Stimulated activated CD8-positive, alpha-beta memory T cell treated with anti-CD3 and anti-CD28 coated beads, Interleukin-12 subunit alpha, Interleukin-12 subunit beta, amount 100 ng/mL, for 1 hour (primary cell): ENCODE data around the gene POMGNT2.

ENCODE experiments used
- DNase-seq: peaks from one replicate; pipeline ENCODE4 v3.0.0-alpha.2; 2020; ENCODE audit warnings: low read depth

The POMGNT2 gene

GRCh38 chr3:43043793-43044192 lies 62.1 kb downstream of the POMGNT2 start:
- no peak for DNase-seq

DNA sequence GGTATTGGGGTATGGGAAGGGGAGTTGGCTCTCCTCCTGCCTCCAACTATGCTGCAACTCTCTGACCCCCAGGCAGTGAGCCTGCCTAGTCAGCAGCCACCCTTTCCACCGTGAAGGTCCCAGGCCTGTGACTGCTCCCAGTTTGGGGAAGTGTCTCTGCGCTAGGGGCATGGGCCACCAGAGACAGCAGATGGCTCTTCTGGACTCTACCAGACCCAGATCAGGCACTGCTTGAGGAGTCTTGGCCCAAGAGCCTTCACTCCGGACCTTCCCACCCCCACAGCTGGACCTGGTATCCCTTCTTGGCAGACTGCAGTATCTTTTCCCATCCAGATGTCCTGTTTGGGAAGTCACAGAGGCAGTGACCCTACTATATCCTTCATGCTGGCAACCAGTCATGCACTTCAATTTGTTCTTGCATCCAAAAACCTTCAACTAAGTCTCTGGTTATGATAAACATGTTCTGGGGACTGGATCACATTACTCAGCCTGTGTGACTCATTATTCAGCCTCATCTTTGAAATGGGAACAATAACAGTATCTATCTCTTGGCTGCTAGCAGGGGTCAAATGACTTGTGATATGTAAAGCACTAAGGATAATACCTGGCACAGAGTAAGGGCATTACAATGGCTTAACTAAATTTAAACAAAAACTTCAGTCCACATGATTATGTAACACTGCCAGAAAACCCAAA lies 62.7 kb downstream of the POMGNT2 start:
- DNase-seq, result no peak

GRCh38 chr3:43041517-43041916 lies 64.4 kb downstream of the POMGNT2 start:
- DNase-seq, result no peak

DNA sequence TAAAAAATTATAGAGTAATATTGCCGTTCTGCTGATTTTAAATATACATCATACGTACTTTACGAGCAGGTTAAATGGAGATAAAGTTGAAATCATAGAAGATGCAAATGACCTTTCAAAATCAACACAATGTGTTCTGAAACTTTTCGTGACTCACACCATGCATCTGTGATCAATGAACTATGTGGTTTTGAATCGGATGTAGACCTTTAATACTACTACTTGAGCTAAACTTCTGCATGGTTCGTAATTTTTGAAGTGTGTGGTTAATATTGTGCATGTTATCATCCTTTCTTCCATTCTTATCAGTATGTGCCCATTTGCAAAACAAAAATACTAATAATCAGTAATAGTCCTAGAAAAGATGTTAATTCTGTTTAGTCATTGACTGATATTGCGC lies 67.9 kb downstream of the POMGNT2 start:
- DNase-seq, result no peak

DNA sequence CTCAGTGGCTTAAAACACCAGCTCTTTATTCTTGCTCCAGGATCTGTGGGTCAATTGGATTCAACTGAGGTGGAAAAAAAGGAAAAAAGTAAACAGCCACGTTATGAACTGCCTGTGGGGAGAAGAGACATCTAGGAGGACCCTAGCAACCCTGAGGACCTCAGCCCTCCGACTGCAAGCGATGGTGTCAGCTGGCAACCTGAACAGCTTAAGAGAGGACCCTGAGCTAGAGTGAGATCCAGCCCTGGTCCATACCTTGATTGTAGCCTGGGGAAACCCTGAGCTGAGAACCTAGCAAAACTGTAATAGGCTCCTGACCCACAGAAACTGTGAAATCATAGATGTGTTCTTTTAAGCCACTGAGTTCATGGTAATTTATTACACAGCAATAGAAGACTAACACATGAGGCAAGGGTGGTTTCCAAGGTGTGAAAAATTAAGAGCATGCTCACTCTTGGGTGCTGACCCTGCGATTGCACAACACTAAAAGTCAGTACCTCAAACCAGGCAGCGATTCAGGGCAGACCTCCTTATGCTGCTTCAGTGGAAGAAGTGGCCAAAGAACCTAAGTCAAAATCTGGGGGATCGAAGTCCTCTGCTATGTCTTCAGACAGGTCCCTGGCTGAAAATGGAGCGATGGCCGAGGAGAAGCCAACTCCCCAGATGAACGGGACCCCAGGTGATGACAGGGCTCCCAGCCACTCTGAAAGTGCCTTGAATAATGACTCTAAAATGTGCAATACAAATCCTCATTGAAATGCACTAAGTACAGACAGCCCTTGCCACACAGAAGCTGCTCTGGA lies 69.1 kb downstream of the POMGNT2 start:
- no peak for DNase-seq

DNA sequence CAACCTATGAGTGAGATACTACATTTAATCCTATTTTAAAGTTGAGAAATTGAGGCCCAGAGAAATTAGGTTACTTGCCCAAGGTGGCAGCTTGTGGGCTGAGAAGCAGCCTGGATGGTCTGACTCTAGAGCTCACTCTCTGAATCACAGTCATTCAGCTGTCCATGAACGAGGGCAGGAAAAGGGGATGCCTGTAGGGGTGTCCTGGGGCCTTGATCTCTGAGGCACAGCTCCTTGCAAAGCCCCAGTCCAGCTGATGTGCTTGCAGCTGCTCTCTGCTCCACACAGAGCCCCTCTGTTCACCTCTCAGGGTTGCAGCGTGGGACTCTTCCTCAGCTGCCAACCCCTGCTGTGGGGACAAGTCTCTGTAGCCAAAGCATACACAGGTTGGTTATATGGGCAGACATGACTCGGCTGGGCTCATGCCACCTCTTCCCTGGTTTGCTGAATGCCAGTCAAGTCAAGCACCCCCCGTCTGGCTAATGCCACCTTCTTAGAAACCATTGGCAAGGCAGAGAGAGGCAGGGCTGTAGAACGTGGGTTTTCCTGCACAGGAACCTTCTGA lies 70.0 kb downstream of the POMGNT2 start:
- no peak for DNase-seq

- DNase-seq, result no peak
Observed at GRCh38 chr3:43034911-43035310, 71.0 kb downstream of the POMGNT2 start.

GRCh38 chr3:43034200-43034599 lies 71.7 kb downstream of the POMGNT2 start:
- DNase-seq, result no peak

GRCh38 chr3:43032646-43033628 lies 72.9 kb downstream of the POMGNT2 start:
- DNase-seq, result no peak

DNA sequence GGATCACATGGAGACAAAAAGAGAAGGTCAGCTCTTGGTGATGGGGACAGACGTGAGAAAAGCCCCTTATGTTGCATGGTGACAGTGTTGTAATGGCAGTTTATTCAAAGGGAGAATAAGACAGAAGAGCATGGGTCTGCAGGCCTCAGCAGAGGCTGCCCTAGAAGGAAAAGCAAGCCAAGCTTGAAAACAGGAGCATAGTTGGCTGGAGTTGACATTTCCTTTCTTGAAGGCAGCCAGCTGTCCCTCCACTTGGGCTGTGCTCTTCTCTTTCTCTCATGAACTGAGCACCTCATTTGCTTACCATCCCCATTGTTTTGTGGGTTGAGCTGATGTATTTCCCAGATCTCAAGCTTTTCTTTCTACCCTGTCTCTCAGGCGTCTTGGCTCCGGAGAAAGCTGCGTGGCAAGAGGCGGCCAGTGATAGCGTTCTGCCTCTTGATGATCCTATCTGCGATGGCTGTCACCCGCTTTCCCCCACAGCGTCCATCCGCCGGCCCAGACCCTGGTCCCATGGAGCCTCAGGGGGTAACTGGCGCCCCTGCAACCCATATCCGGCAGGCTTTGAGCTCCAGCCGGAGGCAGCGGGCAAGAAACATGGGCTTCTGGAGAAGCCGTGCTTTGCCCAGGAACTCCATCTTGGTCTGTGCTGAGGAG lies 73.9 kb downstream of the POMGNT2 start:
- DNase-seq, result no peak

DNA sequence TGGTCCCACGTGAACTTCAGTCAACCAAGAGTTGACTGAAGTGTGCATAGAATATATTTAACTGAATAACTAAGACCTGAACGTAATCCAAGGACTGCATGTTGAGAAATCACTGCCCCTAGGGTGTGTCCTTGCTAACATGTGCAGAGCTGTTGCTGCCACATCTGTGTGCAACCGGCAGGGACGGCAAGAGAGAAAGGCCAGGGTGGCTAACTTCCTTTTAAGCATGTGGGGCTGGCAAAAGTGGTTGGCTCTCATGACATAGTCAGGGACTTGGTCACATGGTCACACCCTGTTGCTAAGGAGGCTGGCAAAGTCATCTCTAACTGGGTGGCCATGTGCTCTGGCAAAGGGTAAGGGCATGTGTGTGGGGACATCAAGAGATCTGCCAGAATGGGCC lies 74.4 kb downstream of the POMGNT2 start:
- DNase-seq, result no peak

GRCh38 chr3:43030162-43030935 lies 75.5 kb downstream of the POMGNT2 start:
- no peak for DNase-seq
